B cell (primary cell): Measurements from ENCODE around the gene TSC22D1. TPM values are rescaled to one million over a fixed set of nuclear protein-coding genes. Genes with fewer than 3 reads are reported as not detected.

Source experiments
- ATAC-seq: fragments of 200-7000 bp; cut with Tn5 transposase; one replicate; pipeline ENCODE4 v1.10.0; 2021; ENCODE audit warnings: low read depth, mild to moderate bottlenecking, moderate number of reproducible peaks, moderate library complexity
- CTCF ChIA-PET: fragments of 350-600 bp; sonication (Branson Sonifier 250); formaldehyde crosslinking; loops from one replicate; lab custom pipeline; 2021; ENCODE audit warnings: antibody characterized with exemption, inconsistent platforms; lab: Charles Lee
- POLR2A ChIA-PET: fragments of 350-600 bp; sonication (Branson Sonifier 250); formaldehyde crosslinking; loops from one replicate; lab custom pipeline; 2021; ENCODE audit warnings: antibody characterized with exemption; lab: Charles Lee
- DNase-seq: peaks from one replicate; pipeline ENCODE4 v3.0.0; 2013
- H2AFZ ChIP-seq: 2 replicates; pipeline ENCODE4 v1.6.1; 2012; ENCODE audit warnings: mild to moderate bottlenecking, low read depth, low read length; ENCODE audit not compliant: insufficient read depth, poor library complexity, severe bottlenecking
- H3K27ac ChIP-seq, 2 donors: 1 replicate in 1 of 2; 2 replicates in 1 of 2; pipeline ENCODE4 v1.5.1; 2012 to 2013; ENCODE audit warnings: low read length in 2 of 2, mild to moderate bottlenecking in 2 of 2, moderate library complexity in 1 of 2
- H3K27me3 ChIP-seq, 4 experiments: fragments of 200-600 bp in 1 of 4; sonication (generic) in 1 of 4; replicated peaks in 1 of 4; 1 replicate in 2 of 4; 2 replicates in 2 of 4; pipeline versions ENCODE4 v1.6.1 to v1.7.0; 2013 to 2016; ENCODE audit warnings: low read length in 3 of 4, mild to moderate bottlenecking in 2 of 4, mixed read lengths in 1 of 4, moderate library complexity in 1 of 4; ENCODE audit not compliant: insufficient read depth in 4 of 4, control insufficient read depth in 3 of 4; ENCODE audit errors: control extremely low read depth in 1 of 4
- H3K36me3 ChIP-seq, 2 experiments: replicated peaks in 1 of 2; 1 replicate in 1 of 2; 2 replicates in 1 of 2; pipeline versions ENCODE4 v1.6.1 to v1.7.1; 2013; ENCODE audit warnings: low read length in 1 of 2; ENCODE audit not compliant: insufficient read depth in 2 of 2, control insufficient read depth in 1 of 2; ENCODE audit errors: control extremely low read depth in 1 of 2, extremely low read depth in 1 of 2
- H3K4me1 ChIP-seq, 2 donors: fragments of 200-600 bp in 1 of 2; sonication (generic) in 1 of 2; 1 replicate in 1 of 2; 2 replicates in 1 of 2; pipeline versions ENCODE4 v1.5.1 to v1.6.1; 2013 to 2017; ENCODE audit warnings: low read length in 2 of 2; ENCODE audit not compliant: control insufficient read depth in 2 of 2, insufficient read depth in 2 of 2
- H3K4me2 ChIP-seq: replicated peaks from 2 replicates; pipeline ENCODE3; 2012; ENCODE audit warnings: mild to moderate bottlenecking, low read depth, low read length; ENCODE audit not compliant: poor library complexity, severe bottlenecking
- H3K4me3 ChIP-seq, 5 experiments: fragments of 200-600 bp in 1 of 5; sonication (generic) in 1 of 5; 1 replicate in 3 of 5; 2 replicates in 2 of 5; pipeline versions ENCODE4 v1.5.1 to v1.7.0; 2011 to 2016; ENCODE audit warnings: low read length in 4 of 5, mild to moderate bottlenecking in 4 of 5, low read depth in 2 of 5, control low read depth in 1 of 5, moderate library complexity in 1 of 5; ENCODE audit not compliant: insufficient read depth in 1 of 5; ENCODE audit errors: control extremely low read depth in 1 of 5, extremely low read depth in 1 of 5
- H3K79me2 ChIP-seq: fragments of 200-600 bp; sonication (generic); one replicate; pipeline ENCODE4 v1.6.0; 2016; ENCODE audit warnings: low read length; ENCODE audit not compliant: control insufficient read depth, insufficient read depth
- H3K9ac ChIP-seq: fragments of 200-600 bp; sonication (generic); 2 replicates; pipeline ENCODE4 v1.6.1; 2017; ENCODE audit warnings: mild to moderate bottlenecking, low read length, moderate library complexity
- H3K9me3 ChIP-seq, 3 donors: one replicate each; pipeline versions ENCODE4 v1.6.1 to v1.7.1; 2013; ENCODE audit warnings: low read length in 2 of 3; ENCODE audit not compliant: control insufficient read depth in 2 of 3, insufficient read depth in 1 of 3; ENCODE audit errors: control extremely low read depth in 1 of 3
- H4K20me1 ChIP-seq: 2 replicates; pipeline ENCODE4 v1.6.0; 2012; ENCODE audit warnings: mild to moderate bottlenecking, low read length; ENCODE audit not compliant: insufficient read depth, control insufficient read depth, poor library complexity, severe bottlenecking
- H3K27ac Mint-ChIP-seq: one replicate; pipeline ENCODE4 v1.8.0; 2021; ENCODE audit warnings: mixed read lengths
- H3K27me3 Mint-ChIP-seq: one replicate; pipeline ENCODE4 v1.8.0; 2021; ENCODE audit warnings: mixed read lengths
- H3K4me1 Mint-ChIP-seq: one replicate; pipeline ENCODE4 v1.8.0; 2021; ENCODE audit warnings: mixed read lengths
- H3K4me3 Mint-ChIP-seq: one replicate; pipeline ENCODE4 v1.8.0; 2021; ENCODE audit warnings: mixed read lengths
- H3K9me3 Mint-ChIP-seq: one replicate; pipeline ENCODE4 v1.8.0; 2022; ENCODE audit warnings: mixed read lengths; ENCODE audit not compliant: insufficient read depth
- CTCF ChIP-seq: fragments of 200-600 bp; IDR thresholded peaks from one replicate; pipeline ENCODE4 v1.8.0; 2022; ENCODE audit warnings: antibody characterized with exemption, mild to moderate bottlenecking
- EZH2 ChIP-seq: IDR thresholded peaks from 2 replicates; pipeline ENCODE4 v1.6.1; 2012; ENCODE audit warnings: borderline replicate concordance, low read depth, mild to moderate bottlenecking, moderate library complexity, low read length; ENCODE audit not compliant: insufficient read depth, poor library complexity, severe bottlenecking
- WGBS: methylation state at CpG from one replicate; pipeline ENCODE4 v1.1.5; 2013; ENCODE audit warnings: missing lambda C conversion rate; ENCODE audit not compliant: insufficient coverage; 5-methylcytosine and 5-hydroxymethylcytosine counted together
- intact Hi-C: fragments of 100-400 bp; cut with micrococcal nuclease; formaldehyde crosslinking; loops from one replicate; pipeline ENCODE4 v1.10.0; 2022
- polyA plus RNA-seq: library from polyadenylated mRNA; depleted of rRNA; stranded (reverse); fragments of >200 nt; gene quantifications from 2 replicates; pipeline ENCODE4 v1.2.3, GENCODE V29; 2012
- total RNA-seq, 2 donors: library from RNA; stranded (reverse); fragments of 120-200 nt in 1 of 2; gene quantifications; 1 replicate in 1 of 2; 2 replicates in 1 of 2; pipeline versions ENCODE4 v1.2.3 to v1.2.4, GENCODE V29; 2013 to 2022

TSC22D1 gene
- total and polyA plus RNA-seq, 2 donors (not counting 1 experiment from before 2014, with no cell fraction given): 7.0 to 36.6 TPM

DNA sequence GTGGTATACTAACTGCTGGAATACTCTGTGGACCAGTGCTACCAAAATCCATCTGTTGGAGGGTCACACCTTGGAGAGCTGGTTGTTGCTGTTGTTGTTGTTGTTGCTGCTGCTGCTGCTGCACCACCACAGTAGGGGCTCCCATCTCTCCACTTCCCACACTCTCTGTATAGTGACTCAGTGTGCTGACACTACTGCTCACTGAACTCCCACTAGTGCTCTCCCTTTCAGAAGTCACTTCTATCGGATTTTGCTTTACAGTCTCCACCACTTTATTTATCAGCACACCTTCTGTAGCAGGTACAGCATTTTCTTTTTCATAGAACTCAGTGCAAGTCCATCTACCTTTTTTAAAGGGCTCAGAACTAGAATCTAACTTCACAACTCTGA is 1.7 kb downstream of the TSC22D1 start:
- no peaks in the 10 kb centered on the region for H3K9me3 ChIP-seq
- no peak for ATAC-seq
- POLR2A ChIA-PET: no interaction called here
- H3K4me1 ChIP-seq: peaks cover 13 to 18% of the 10 kb centered on the region in 2 donors
- CTCF ChIA-PET: interaction anchor here (1.2 to 2.4 kb wide), 2 partner anchors 91 to 98 kb away, joined by 3 to 10 read pairs; no protein-coding TSS in a partner anchor
- WGBS: 92% methylated on average over 1 of the region's 1 CpG
- H3K27me3 ChIP-seq: no peaks in the 10 kb centered on the region
- no peak overlapping the region for H3K27ac ChIP-seq
- peaks cover 6% of the 10 kb centered on the region for H3K27me3 Mint-ChIP-seq
- no peaks in the 10 kb centered on the region for H3K36me3 ChIP-seq
- no peak overlapping the region for H3K4me3 ChIP-seq
- H3K4me1 Mint-ChIP-seq: peaks cover 34% of the 10 kb centered on the region
- H3K79me2 ChIP-seq: peaks cover 5% of the 10 kb centered on the region
- no peak overlapping the region for H3K4me2 ChIP-seq
- TF ChIP-seq EZH2: no peak
- no peak for TF ChIP-seq CTCF
- H3K9ac ChIP-seq: no peak overlapping the region
- no peak overlapping the region for H2AFZ ChIP-seq
- H4K20me1 ChIP-seq: no peaks in the 10 kb centered on the region
- peak overlapping the region; percentile 97 for H3K4me3 Mint-ChIP-seq
- no peak overlapping the region for H3K27ac Mint-ChIP-seq
- no peak for DNase-seq
- intact Hi-C loops: loop anchor here (10.0 kb wide), 2 partner anchors 670 to 1480 kb away; partner anchors contain the start of gene ZC3H13
- H3K9me3 Mint-ChIP-seq: no peaks in the 10 kb centered on the region

DNA sequence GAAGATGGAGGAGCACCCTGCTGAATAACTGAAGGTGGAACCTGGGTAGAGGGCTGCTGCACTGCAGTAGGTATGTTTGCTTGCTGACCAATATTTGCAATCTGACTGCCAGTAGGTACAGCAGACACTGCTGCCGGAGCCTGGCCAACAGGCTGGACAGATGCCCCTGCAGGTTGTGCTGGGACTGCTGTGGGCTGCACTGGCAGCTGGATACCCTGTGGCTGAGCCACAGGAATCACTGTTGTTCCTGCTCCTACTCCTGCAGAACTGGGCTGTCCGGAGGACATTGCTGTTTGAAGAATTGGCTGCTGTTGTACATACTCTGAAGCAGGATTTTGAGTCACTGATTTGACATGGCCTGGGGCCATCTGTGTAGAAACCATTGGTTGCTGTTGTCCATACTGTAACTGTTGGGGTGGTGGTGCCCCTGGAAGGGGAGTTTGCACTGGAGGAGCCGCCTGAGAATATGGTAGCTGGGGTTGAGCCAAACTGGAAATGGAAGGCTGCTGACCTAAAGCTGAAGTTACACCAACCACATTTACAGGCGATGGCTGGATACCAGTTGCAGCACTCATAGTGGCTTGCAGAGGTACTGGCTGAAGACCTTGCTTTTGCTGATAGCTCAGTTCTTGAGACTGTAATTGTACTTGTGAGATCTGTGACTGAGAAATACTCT is 2.2 kb downstream of the TSC22D1 start:
- Histone ChIP-seq H3K36me3 (no peaks in the 10 kb centered on the region), H3K79me2 (peaks cover 5% of the 10 kb centered on the region), H3K9ac (no peak overlapping the region), H3K27ac (no peak overlapping the region), H3K4me2 (no peak overlapping the region), H2AFZ (no peak overlapping the region), H3K9me3 (no peaks in the 10 kb centered on the region), H3K27me3 (no peaks in the 10 kb centered on the region), H4K20me1 (no peaks in the 10 kb centered on the region), H3K4me1 (peaks cover 13 to 18% of the 10 kb centered on the region in 2 donors), H3K4me3 (no peak overlapping the region)
- H3K9me3 Mint-ChIP-seq: no peaks in the 10 kb centered on the region
- ChIA-PET POLR2A (no interaction called here), CTCF (interaction anchor here (1.2 to 2.4 kb wide), 2 partner anchors 90 to 98 kb away, joined by 3 to 10 read pairs; no protein-coding TSS in a partner anchor)
- WGBS: 100% methylated on average over 3 of the region's 4 CpGs
- no peak overlapping the region for H3K27ac Mint-ChIP-seq
- TF ChIP-seq EZH2 (no peak), CTCF (peak; percentile 29)
- peaks cover 6% of the 10 kb centered on the region for H3K27me3 Mint-ChIP-seq
- ATAC-seq: no peak
- H3K4me1 Mint-ChIP-seq: peaks cover 34% of the 10 kb centered on the region
- DNase-seq: peak; percentile 18
- intact Hi-C loops: loop anchor here (10.0 kb wide), 2 partner anchors 669 to 1481 kb away; partner anchors contain the start of gene ZC3H13
- H3K4me3 Mint-ChIP-seq: peak overlapping the region; percentile 29
